ENCODE data around the gene GALK2.

GALK2 gene

GRCh38 chr15:49236869-49237268 lies 66.8 kb downstream of the GALK2 start:
- Histone ChIP-seq H3K4me1 (ENCODE audit: control insufficient read depth in 2 of 2, insufficient read depth in 1 of 2, low read depth in 1 of 2, low read length in 2 of 2) (no peaks in the 10 kb centered on the region), H3K27ac (replicated peaks; ENCODE audit: low read length) (no peak overlapping the region), H3K4ac (ENCODE audit: low read length) (no peak overlapping the region), H3K4me3 (ENCODE audit: low read length in 2 of 2) (no peak overlapping the region), H2BK15ac (ENCODE audit: low read length) (no peak overlapping the region), H2AFZ (ENCODE audit: low read length) (no peak overlapping the region), H3K27me3 (ENCODE audit: control insufficient read depth in 3 of 3, insufficient read depth in 3 of 3, low read depth in 1 of 3, low read length in 3 of 3) (no peaks in the 10 kb centered on the region), H3K36me3 (replicated peaks in 1 of 2; ENCODE audit: control insufficient read depth in 2 of 2, insufficient read depth in 2 of 2, low read length in 2 of 2) (peaks cover 0 to 12% of the 10 kb centered on the region in 2 donors), H2BK12ac (ENCODE audit: low read length) (no peak overlapping the region), H3K9ac (ENCODE audit: low read depth, low read length, poor library complexity) (no peak overlapping the region), H3K9me3 (replicated peaks in 1 of 2; ENCODE audit: control insufficient read depth in 2 of 2, insufficient read depth in 1 of 2, low read depth in 1 of 2, low read length in 2 of 2) (no peaks in the 10 kb centered on the region), H3K23ac (ENCODE audit: low read depth, low read length, poor library complexity) (no peak overlapping the region), H3K4me2 (ENCODE audit: insufficient read depth, low read length, poor library complexity, severe bottlenecking) (no peak overlapping the region), H4K91ac (ENCODE audit: low read depth, low read length, poor library complexity) (no peak overlapping the region), H2BK5ac (ENCODE audit: low read length) (no peak overlapping the region), H2AK5ac (ENCODE audit: low read depth, low read length) (no peak overlapping the region), H2BK120ac (ENCODE audit: low read depth, low read length) (no peak overlapping the region), H4K8ac (ENCODE audit: low read depth, low read length) (no peak overlapping the region), H3K14ac (ENCODE audit: low read length) (no peak overlapping the region), H3K18ac (ENCODE audit: low read length) (no peak overlapping the region), H3K79me1 (ENCODE audit: low read depth, low read length) (no peaks in the 10 kb centered on the region)
- no peak for DNase-seq (ENCODE audit: low spot score)

- Histone ChIP-seq H2BK5ac (ENCODE audit: low read length) (no peak overlapping the region), H3K9ac (ENCODE audit: low read depth, low read length, poor library complexity) (no peak overlapping the region), H3K23ac (ENCODE audit: low read depth, low read length, poor library complexity) (no peak overlapping the region), H3K4me3 (ENCODE audit: low read length in 2 of 2) (no peak overlapping the region), H2BK12ac (ENCODE audit: low read length) (no peak overlapping the region), H4K91ac (ENCODE audit: low read depth, low read length, poor library complexity) (no peak overlapping the region), H3K36me3 (replicated peaks in 1 of 2; ENCODE audit: control insufficient read depth in 2 of 2, insufficient read depth in 2 of 2, low read length in 2 of 2) (peaks cover 0 to 12% of the 10 kb centered on the region in 2 donors), H3K4me1 (ENCODE audit: control insufficient read depth in 2 of 2, insufficient read depth in 1 of 2, low read depth in 1 of 2, low read length in 2 of 2) (peaks cover 0 to 3% of the 10 kb centered on the region in 2 donors), H3K79me1 (ENCODE audit: low read depth, low read length) (no peaks in the 10 kb centered on the region), H2BK120ac (ENCODE audit: low read depth, low read length) (no peak overlapping the region), H3K4ac (ENCODE audit: low read length) (no peak overlapping the region), H3K27ac (replicated peaks; ENCODE audit: low read length) (no peak overlapping the region), H3K4me2 (ENCODE audit: insufficient read depth, low read length, poor library complexity, severe bottlenecking) (no peak overlapping the region), H2AFZ (ENCODE audit: low read length) (no peak overlapping the region), H3K27me3 (ENCODE audit: control insufficient read depth in 3 of 3, insufficient read depth in 3 of 3, low read depth in 1 of 3, low read length in 3 of 3) (no peaks in the 10 kb centered on the region), H2AK5ac (ENCODE audit: low read depth, low read length) (no peak overlapping the region), H3K18ac (ENCODE audit: low read length) (no peak overlapping the region), H3K14ac (ENCODE audit: low read length) (no peak overlapping the region), H3K9me3 (replicated peaks in 1 of 2; ENCODE audit: control insufficient read depth in 2 of 2, insufficient read depth in 1 of 2, low read depth in 1 of 2, low read length in 2 of 2) (no peaks in the 10 kb centered on the region), H4K8ac (ENCODE audit: low read depth, low read length) (no peak overlapping the region), H2BK15ac (ENCODE audit: low read length) (no peak overlapping the region)
- WGBS, 2 donors (ENCODE audit: extremely low coverage in 2 of 2, insufficient read length in 2 of 2, insufficient replicate concordance in 1 of 2), result no CpG with 5 or more reads among the region's 2 CpGs
- no peak for DNase-seq (ENCODE audit: low spot score)
These were observed 68.3 kb downstream of the GALK2 start for GRCh38 chr15:49238342-49238741.

GRCh38 chr15:49239105-49239504 lies 69.1 kb downstream of the GALK2 start:
- Histone ChIP-seq H3K9me3 (replicated peaks in 1 of 2; ENCODE audit: control insufficient read depth in 2 of 2, insufficient read depth in 1 of 2, low read depth in 1 of 2, low read length in 2 of 2) (no peaks in the 10 kb centered on the region), H2BK5ac (ENCODE audit: low read length) (no peak overlapping the region), H3K4me1 (ENCODE audit: control insufficient read depth in 2 of 2, insufficient read depth in 1 of 2, low read depth in 1 of 2, low read length in 2 of 2) (peaks cover 0 to 3% of the 10 kb centered on the region in 2 donors), H3K9ac (ENCODE audit: low read depth, low read length, poor library complexity) (no peak overlapping the region), H2BK120ac (ENCODE audit: low read depth, low read length) (no peak overlapping the region), H3K36me3 (replicated peaks in 1 of 2; ENCODE audit: control insufficient read depth in 2 of 2, insufficient read depth in 2 of 2, low read length in 2 of 2) (peaks cover 0 to 12% of the 10 kb centered on the region in 2 donors), H2BK15ac (ENCODE audit: low read length) (no peak overlapping the region), H3K23ac (ENCODE audit: low read depth, low read length, poor library complexity) (no peak overlapping the region), H3K27ac (replicated peaks; ENCODE audit: low read length) (no peak overlapping the region), H2AFZ (ENCODE audit: low read length) (no peak overlapping the region), H4K8ac (ENCODE audit: low read depth, low read length) (no peak overlapping the region), H4K91ac (ENCODE audit: low read depth, low read length, poor library complexity) (no peak overlapping the region), H3K18ac (ENCODE audit: low read length) (no peak overlapping the region), H3K79me1 (ENCODE audit: low read depth, low read length) (no peaks in the 10 kb centered on the region), H3K27me3 (ENCODE audit: control insufficient read depth in 3 of 3, insufficient read depth in 3 of 3, low read depth in 1 of 3, low read length in 3 of 3) (no peaks in the 10 kb centered on the region), H3K4me2 (ENCODE audit: insufficient read depth, low read length, poor library complexity, severe bottlenecking) (no peak overlapping the region), H2AK5ac (ENCODE audit: low read depth, low read length) (no peak overlapping the region), H3K14ac (ENCODE audit: low read length) (no peak overlapping the region), H3K4me3 (ENCODE audit: low read length in 2 of 2) (no peak overlapping the region), H2BK12ac (ENCODE audit: low read length) (no peak overlapping the region), H3K4ac (ENCODE audit: low read length) (no peak overlapping the region)
- WGBS, 2 donors (ENCODE audit: extremely low coverage in 2 of 2, insufficient read length in 2 of 2, insufficient replicate concordance in 1 of 2), result no CpG with 5 or more reads among the region's 1 CpG
- DNase-seq (ENCODE audit: low spot score), result no peak

- Histone ChIP-seq H2BK12ac (ENCODE audit: low read length) (no peak overlapping the region), H4K8ac (ENCODE audit: low read depth, low read length) (no peak overlapping the region)
- no peak for DNase-seq (ENCODE audit: low spot score)
These were observed 72.8 kb downstream of the GALK2 start for GRCh38 chr15:49242820-49243219.

More at GRCh38 chr15:49242820-49243219, 72.8 kb downstream of the GALK2 start:
- Histone ChIP-seq H3K27ac (replicated peaks; ENCODE audit: low read length) (no peak overlapping the region), H3K79me1 (ENCODE audit: low read depth, low read length) (no peaks in the 10 kb centered on the region), H3K14ac (ENCODE audit: low read length) (no peak overlapping the region), H3K9ac (ENCODE audit: low read depth, low read length, poor library complexity) (no peak overlapping the region), H3K27me3 (ENCODE audit: control insufficient read depth in 3 of 3, insufficient read depth in 3 of 3, low read depth in 1 of 3, low read length in 3 of 3) (no peaks in the 10 kb centered on the region), H2BK5ac (ENCODE audit: low read length) (no peak overlapping the region), H2BK15ac (ENCODE audit: low read length) (no peak overlapping the region), H2BK120ac (ENCODE audit: low read depth, low read length) (no peak overlapping the region), H2AK5ac (ENCODE audit: low read depth, low read length) (no peak overlapping the region), H3K9me3 (replicated peaks in 1 of 2; ENCODE audit: control insufficient read depth in 2 of 2, insufficient read depth in 1 of 2, low read depth in 1 of 2, low read length in 2 of 2) (no peaks in the 10 kb centered on the region), H3K4me2 (ENCODE audit: insufficient read depth, low read length, poor library complexity, severe bottlenecking) (no peak overlapping the region), H3K4ac (ENCODE audit: low read length) (no peak overlapping the region), H4K91ac (ENCODE audit: low read depth, low read length, poor library complexity) (no peak overlapping the region), H3K18ac (ENCODE audit: low read length) (no peak overlapping the region), H3K23ac (ENCODE audit: low read depth, low read length, poor library complexity) (no peak overlapping the region), H2AFZ (ENCODE audit: low read length) (no peak overlapping the region), H3K4me3 (ENCODE audit: low read length in 2 of 2) (no peak overlapping the region), H3K36me3 (replicated peaks in 1 of 2; ENCODE audit: control insufficient read depth in 2 of 2, insufficient read depth in 2 of 2, low read length in 2 of 2) (peaks cover 0 to 12% of the 10 kb centered on the region in 2 donors), H3K4me1 (ENCODE audit: control insufficient read depth in 2 of 2, insufficient read depth in 1 of 2, low read depth in 1 of 2, low read length in 2 of 2) (peaks cover 0 to 3% of the 10 kb centered on the region in 2 donors)
- WGBS, 2 donors (ENCODE audit: extremely low coverage in 2 of 2, insufficient read length in 2 of 2, insufficient replicate concordance in 1 of 2), result no CpG with 5 or more reads among the region's 2 CpGs
